ENCODE data around the gene ZBTB20. TPM values are rescaled to one million over a fixed set of nuclear protein-coding genes. Genes with fewer than 3 reads are reported as not detected.

Gene ZBTB20
- total and polyA plus RNA-seq, 2 of the 4 experiments (the other 2 are of a cell fraction) = 0.75 to 14.7 TPM

DNA sequence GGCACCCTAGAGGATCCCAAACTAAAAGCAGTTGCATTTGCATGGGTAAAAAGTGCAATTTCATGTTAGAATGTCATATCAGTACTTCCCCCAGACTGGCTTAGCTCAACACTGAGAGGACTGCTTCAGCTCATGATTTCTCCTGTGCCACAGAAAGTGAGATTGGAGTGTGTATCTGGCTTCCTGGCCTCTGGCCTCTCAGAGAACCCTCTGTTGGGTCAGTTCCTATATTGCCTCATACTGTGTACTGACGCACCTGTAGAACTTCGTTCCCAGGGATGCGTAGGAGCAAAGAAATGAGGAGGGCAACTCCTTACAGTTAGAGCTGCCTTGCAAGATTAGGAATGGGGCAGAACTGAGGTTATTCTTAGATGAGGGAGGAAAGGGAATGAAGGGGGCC is 512.5 kb downstream of the ZBTB20 start:
- Histone ChIP-seq H4K20me1 (ENCODE audit: insufficient read depth, low read length) (no peaks in the 10 kb centered on the region), H3K4ac (ENCODE audit: low read depth, low read length) (no peak overlapping the region), H3K9me3 (ENCODE audit: control insufficient read depth, insufficient read depth, low read length) (peaks cover 5% of the 10 kb centered on the region; the same call in 1 of the 2 replicates), H3K14ac (replicated peaks; ENCODE audit: low read depth, low read length) (no peak overlapping the region), H3K4me3 (ENCODE audit: insufficient read depth, low read depth, low read length) (no peak overlapping the region), H2AK5ac (ENCODE audit: low read depth, low read length) (no peak overlapping the region), H2BK15ac (ENCODE audit: low read depth, low read length) (no peak overlapping the region), H2AFZ (replicated peaks; ENCODE audit: low read length, poor library complexity) (no peak overlapping the region), H4K91ac (ENCODE audit: insufficient read depth, low read depth, low read length) (no peak overlapping the region), H2AK9ac (replicated peaks; ENCODE audit: low read depth, low read length, poor library complexity) (no peak overlapping the region), H3K4me2 (ENCODE audit: low read depth, low read length) (no peak overlapping the region), H3K79me1 (ENCODE audit: low read depth in 1 of 2, low read length in 2 of 2) (no peaks in the 10 kb centered on the region), H3K4me1 (ENCODE audit: control insufficient read depth, insufficient read depth, low read length) (no peaks in the 10 kb centered on the region), H3K27ac (ENCODE audit: insufficient read depth, low read length) (no peak overlapping the region), H3K9ac (ENCODE audit: low read depth, low read length) (no peak overlapping the region), H4K8ac (ENCODE audit: low read depth in 2 of 2, low read length in 2 of 2) (no peak overlapping the region), H4K5ac (ENCODE audit: low read depth, low read length) (no peak overlapping the region), H3K23ac (ENCODE audit: low read depth, low read length) (no peak overlapping the region), H3K56ac (ENCODE audit: extremely low read depth, insufficient read depth, low read length) (no peak overlapping the region), H3K9me1 (ENCODE audit: insufficient read depth, low read length) (no peaks in the 10 kb centered on the region), H2BK120ac (ENCODE audit: low read depth, low read length) (no peak overlapping the region), H3K27me3 (ENCODE audit: control insufficient read depth, insufficient read depth, low read length) (no peaks in the 10 kb centered on the region), H3K36me3 (ENCODE audit: control insufficient read depth, insufficient read depth, low read length) (no peaks in the 10 kb centered on the region), H2BK5ac (ENCODE audit: low read depth, low read length, poor library complexity, severe bottlenecking) (no peak overlapping the region), H3K18ac (ENCODE audit: low read depth, low read length) (no peak overlapping the region), H2BK20ac (ENCODE audit: low read depth, low read length) (no peak overlapping the region)
- ATAC-seq (ENCODE audit: low read depth) (no peak), DNase-seq (no peak)
- in situ Hi-C loops (cut with MboI; ENCODE audit: low sequenced_read_pairs) = no loop called here
- dilution Hi-C loops (cut with HindIII; ENCODE audit: low sequenced_read_pairs, unreplicated experiment) = no loop called here
- POLR2A ChIA-PET (ENCODE audit: unreplicated experiment) = no interaction called here
- CTCF ChIA-PET = no interaction called here
- intact Hi-C loops (cut with micrococcal nuclease) = no loop called here
- no TSS peak for BruUV-seq (replicated peaks)
- WGBS, 2 experiments (ENCODE audit: extremely low coverage in 2 of 2, insufficient read length in 1 of 2) = no CpG with 5 or more reads among the region's 3 CpGs
- TF ChIP-seq, protein P1, sequence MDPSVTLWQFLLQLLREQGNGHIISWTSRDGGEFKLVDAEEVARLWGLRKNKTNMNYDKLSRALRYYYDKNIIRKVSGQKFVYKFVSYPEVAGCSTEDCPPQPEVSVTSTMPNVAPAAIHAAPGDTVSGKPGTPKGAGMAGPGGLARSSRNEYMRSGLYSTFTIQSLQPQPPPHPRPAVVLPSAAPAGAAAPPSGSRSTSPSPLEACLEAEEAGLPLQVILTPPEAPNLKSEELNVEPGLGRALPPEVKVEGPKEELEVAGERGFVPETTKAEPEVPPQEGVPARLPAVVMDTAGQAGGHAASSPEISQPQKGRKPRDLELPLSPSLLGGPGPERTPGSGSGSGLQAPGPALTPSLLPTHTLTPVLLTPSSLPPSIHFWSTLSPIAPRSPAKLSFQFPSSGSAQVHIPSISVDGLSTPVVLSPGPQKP (IDR thresholded peaks at IDR 0.05; ENCODE audit: borderline replicate concordance, low read depth, low read length) = no peak
- TF ChIP-seq SMC3 (IDR thresholded peaks at IDR 0.05; ENCODE audit: low read depth, low read length) (no peak), RAD21 (IDR thresholded peaks at IDR 0.05; ENCODE audit: low read length) (no peak), RCOR1 (IDR thresholded peaks at IDR 0.05; ENCODE audit: insufficient replicate concordance, low read length) (no peak), RFX5 (IDR thresholded peaks at IDR 0.05; ENCODE audit: low read depth, low read length) (no peak), MAZ (IDR thresholded peaks at IDR 0.05; ENCODE audit: borderline replicate concordance, low read depth, low read length) (no peak), NFE2L2 (IDR thresholded peaks at IDR 0.05; ENCODE audit: low read depth, low read length) (no peak), CEBPB (IDR thresholded peaks at IDR 0.05; ENCODE audit: low read depth, low read length) (no peak), BHLHE40 (IDR thresholded peaks at IDR 0.05; ENCODE audit: low read depth, low read length) (no peak), MXI1 (IDR thresholded peaks at IDR 0.05; ENCODE audit: borderline replicate concordance, low read depth, low read length) (no peak), MAFK (IDR thresholded peaks at IDR 0.05; ENCODE audit: low read depth, low read length) (no peak), FOS (IDR thresholded peaks at IDR 0.05; ENCODE audit: low read depth, low read length) (no peak), CHD1 (IDR thresholded peaks at IDR 0.05; ENCODE audit: low read depth, low read length) (no peak), POLR2A (IDR thresholded peaks at IDR 0.05; ENCODE audit: low read depth, low read length) (no peak)
- TF ChIP-seq, protein P2, sequence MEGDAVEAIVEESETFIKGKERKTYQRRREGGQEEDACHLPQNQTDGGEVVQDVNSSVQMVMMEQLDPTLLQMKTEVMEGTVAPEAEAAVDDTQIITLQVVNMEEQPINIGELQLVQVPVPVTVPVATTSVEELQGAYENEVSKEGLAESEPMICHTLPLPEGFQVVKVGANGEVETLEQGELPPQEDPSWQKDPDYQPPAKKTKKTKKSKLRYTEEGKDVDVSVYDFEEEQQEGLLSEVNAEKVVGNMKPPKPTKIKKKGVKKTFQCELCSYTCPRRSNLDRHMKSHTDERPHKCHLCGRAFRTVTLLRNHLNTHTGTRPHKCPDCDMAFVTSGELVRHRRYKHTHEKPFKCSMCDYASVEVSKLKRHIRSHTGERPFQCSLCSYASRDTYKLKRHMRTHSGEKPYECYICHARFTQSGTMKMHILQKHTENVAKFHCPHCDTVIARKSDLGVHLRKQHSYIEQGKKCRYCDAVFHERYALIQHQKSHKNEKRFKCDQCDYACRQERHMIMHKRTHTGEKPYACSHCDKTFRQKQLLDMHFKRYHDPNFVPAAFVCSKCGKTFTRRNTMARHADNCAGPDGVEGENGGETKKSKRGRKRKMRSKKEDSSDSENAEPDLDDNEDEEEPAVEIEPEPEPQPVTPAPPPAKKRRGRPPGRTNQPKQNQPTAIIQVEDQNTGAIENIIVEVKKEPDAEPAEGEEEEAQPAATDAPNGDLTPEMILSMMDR (conservative IDR thresholded peaks at IDR 0.05; ENCODE audit: low read depth, low read length) = no peak
- TF ChIP-seq, protein P3, sequence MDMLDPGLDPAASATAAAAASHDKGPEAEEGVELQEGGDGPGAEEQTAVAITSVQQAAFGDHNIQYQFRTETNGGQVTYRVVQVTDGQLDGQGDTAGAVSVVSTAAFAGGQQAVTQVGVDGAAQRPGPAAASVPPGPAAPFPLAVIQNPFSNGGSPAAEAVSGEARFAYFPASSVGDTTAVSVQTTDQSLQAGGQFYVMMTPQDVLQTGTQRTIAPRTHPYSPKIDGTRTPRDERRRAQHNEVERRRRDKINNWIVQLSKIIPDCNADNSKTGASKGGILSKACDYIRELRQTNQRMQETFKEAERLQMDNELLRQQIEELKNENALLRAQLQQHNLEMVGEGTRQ (IDR thresholded peaks at IDR 0.05; ENCODE audit: low read depth, low read length) = no peak

All from IMR-90 (cell line).